HepG2 (cell line): ENCODE measurements around the gene ERBB4. TPM values are rescaled to one million over a fixed set of nuclear protein-coding genes. Genes with fewer than 3 reads are reported as not detected.

Source experiments
- ATAC-seq: fragments of 200-7000 bp; cut with Tn5 transposase; 3 replicates; pipeline ENCODE4 v1.9.1; 2020; ENCODE audit warnings: mild to moderate bottlenecking, moderate library complexity
- BruUV-seq: library from RNA; stranded (reverse); fragments of 400-500 nt; replicated peaks from 2 replicates; lab custom pipeline; 2021; lab: Mats Ljungman, UMichigan
- CTCF ChIA-PET: fragments of 300-600 bp; formaldehyde crosslinking; extraction: SDS; loops from one replicate; lab custom pipeline; 2021; ENCODE audit warnings: low total read pairs, inconsistent platforms, low intra/inter-chr PET ratio; lab: Yijun Ruan, JAX
- POLR2A ChIA-PET: fragments of 350-600 bp; sonication (Branson Sonifier 250); formaldehyde crosslinking; loops from one replicate; lab custom pipeline; 2020; ENCODE audit warnings: antibody characterized with exemption, inconsistent platforms; lab: Yijun Ruan, JAX
- DNase-seq: peaks from one replicate; pipeline ENCODE4 v3.0.0-alpha.2; 2015; ENCODE audit warnings: low spot score
- FAIRE-seq: peaks from 3 replicates; lab custom pipeline; 2011; peaks lifted over from hg19 to GRCh38; lab: Jason Lieb, UNC
- H2AFZ ChIP-seq: one replicate; pipeline ENCODE4 v1.6.1; 2011; ENCODE audit warnings: low read length, inconsistent platforms
- H3K27ac ChIP-seq: fragments of 300-600 bp; 3 replicates; pipeline ENCODE4 v1.8.0; 2011; ENCODE audit warnings: mixed run types, mild to moderate bottlenecking, mixed read lengths, low read length, inconsistent platforms; ENCODE audit not compliant: insufficient read depth; ENCODE audit errors: extremely low read length
- H3K27me3 ChIP-seq, 2 experiments: fragments of 200-600 bp in 1 of 2; 2 replicates in 1 of 2; 3 replicates in 1 of 2; pipeline versions ENCODE4 v1.6.0 to v1.8.0; 2011; ENCODE audit warnings: low read length in 2 of 2, mild to moderate bottlenecking in 2 of 2, moderate library complexity in 2 of 2, inconsistent platforms in 1 of 2; ENCODE audit not compliant: insufficient read depth in 2 of 2, control insufficient read depth in 1 of 2
- H3K36me3 ChIP-seq, 2 experiments: fragments of 200-600 bp in 1 of 2; replicated peaks in 1 of 2; 2 replicates in 1 of 2; 3 replicates in 1 of 2; pipeline versions ENCODE4 v1.5.1 to v1.8.0; 2011; ENCODE audit warnings: low read length in 2 of 2, inconsistent platforms in 1 of 2; ENCODE audit not compliant: insufficient read depth in 2 of 2, control insufficient read depth in 1 of 2
- H3K4me1 ChIP-seq: 2 replicates; pipeline ENCODE4 v1.5.1; 2012; ENCODE audit warnings: low read length, inconsistent platforms; ENCODE audit not compliant: insufficient read depth
- H3K4me2 ChIP-seq: 2 replicates; pipeline ENCODE4 v1.6.0; 2011; ENCODE audit warnings: low read depth, low read length, inconsistent platforms
- H3K4me3 ChIP-seq, 3 experiments: fragments of 200-600 bp in 1 of 3; sonication (generic), shearing (Covaris generic) in 1 of 3; replicated peaks in 1 of 3; 2 replicates each; pipeline ENCODE4 v1.5.1; 2011 to 2016; ENCODE audit warnings: low read length in 3 of 3, inconsistent platforms in 2 of 3, low read depth in 2 of 3, mild to moderate bottlenecking in 2 of 3, control low read depth in 1 of 3, mixed read lengths in 1 of 3; ENCODE audit not compliant: insufficient read depth in 1 of 3
- H3K79me2 ChIP-seq: one replicate; pipeline ENCODE4 v1.6.1; 2011; ENCODE audit warnings: low read length, inconsistent platforms; ENCODE audit not compliant: insufficient read depth
- H3K9ac ChIP-seq: 2 replicates; pipeline ENCODE4 v1.6.0; 2011; ENCODE audit warnings: mild to moderate bottlenecking, low read depth, low read length, inconsistent platforms; ENCODE audit not compliant: insufficient read depth
- H3K9me3 ChIP-seq: 2 replicates; pipeline ENCODE4 v1.5.1; 2012; ENCODE audit warnings: mild to moderate bottlenecking, low read length
- H4K20me1 ChIP-seq: 2 replicates; pipeline ENCODE4 v1.6.0; 2011; ENCODE audit warnings: inconsistent platforms, mild to moderate bottlenecking, low read length, moderate library complexity; ENCODE audit not compliant: insufficient read depth
- ATF7 ChIP-seq, 2 experiments: fragments of 450-650 bp in 1 of 2; sonication (generic) in 1 of 2; formaldehyde crosslinking in 1 of 2; IDR thresholded peaks; 2 replicates each; pipeline versions ENCODE4 v1.4.0 to v1.6.1; 2016 to 2020; ENCODE audit warnings: antibody characterized with exemption in 1 of 2, mild to moderate bottlenecking in 1 of 2, missing genetic modification reagents in 1 of 2
- CREB1 ChIP-seq, 2 experiments: fragments of 450-650 bp in 1 of 2; IDR thresholded peaks; 2 replicates each; pipeline ENCODE4 v1.6.1; 2016 to 2017; ENCODE audit warnings: control low read depth in 1 of 2, mild to moderate bottlenecking in 1 of 2, missing compliant biosample characterization in 1 of 2, missing genetic modification characterization in 1 of 2
- CTCF ChIP-seq: sonication (generic); formaldehyde crosslinking; IDR thresholded peaks from 2 replicates; pipeline ENCODE4 v1.5.0; 2020; ENCODE audit warnings: mild to moderate bottlenecking, missing genetic modification reagents, moderate library complexity
- ZNF292 ChIP-seq: sonication (generic); formaldehyde crosslinking; IDR thresholded peaks from 2 replicates; pipeline ENCODE4 v1.8.1; 2022; ENCODE audit warnings: mild to moderate bottlenecking, low read depth, missing genetic modification reagents, borderline replicate concordance
- WGBS: methylation state at CpG from one replicate; pipeline ENCODE4 v1.1.6; 2017; ENCODE audit warnings: low lambda C conversion rate; 5-methylcytosine and 5-hydroxymethylcytosine counted together
- in situ Hi-C: cut with HindIII; loops from 2 replicates; pipeline ENCODE4 v1.10.0; 2017; ENCODE audit warnings: low pct_unique_long_range_greater_than_20kb; ENCODE audit not compliant: extremely low pct_ligation_motif_present
- intact Hi-C: fragments of 100-400 bp; cut with micrococcal nuclease; formaldehyde crosslinking; loops from one replicate; pipeline ENCODE4 v1.10.0; 2022; ENCODE audit not compliant: unreplicated experiment
- polyA plus RNA-seq, 8 experiments: library from polyadenylated mRNA; depleted of rRNA in 3 of 8; stranded (reverse) in 7 of 8; unstranded in 1 of 8; fragments of >200 nt; fragmentation: Illumina TruSeq in 4 of 8; extraction: Trizol in 4 of 8; gene quantifications; 2 replicates each; pipeline versions ENCODE4 v1.2.1 to v1.2.3, GENCODE V29; 2011 to 2016; ENCODE audit warnings: low read depth in 4 of 8, missing spikeins in 1 of 8, mixed read lengths in 1 of 8; ENCODE audit not compliant: insufficient read depth in 1 of 8
- total RNA-seq, 5 experiments: library from RNA; depleted of rRNA; stranded (reverse); fragments of >200 nt; fragmentation: Illumina TruSeq; extraction: Trizol; gene quantifications; 2 replicates each; pipeline ENCODE4 v1.2.3, GENCODE V29; 2016; ENCODE audit warnings: low read depth in 1 of 5
- TF ChIP-seq, protein P1 (sequence below): fragments of 450-650 bp; IDR thresholded peaks from 2 replicates; pipeline ENCODE4 v1.6.1; 2016

ERBB4 gene
- total and polyA plus RNA-seq, 2 of the 13 experiments (the other 11 are each of a cell fraction or from before 2014, with no cell fraction given), result not detected

DNA sequence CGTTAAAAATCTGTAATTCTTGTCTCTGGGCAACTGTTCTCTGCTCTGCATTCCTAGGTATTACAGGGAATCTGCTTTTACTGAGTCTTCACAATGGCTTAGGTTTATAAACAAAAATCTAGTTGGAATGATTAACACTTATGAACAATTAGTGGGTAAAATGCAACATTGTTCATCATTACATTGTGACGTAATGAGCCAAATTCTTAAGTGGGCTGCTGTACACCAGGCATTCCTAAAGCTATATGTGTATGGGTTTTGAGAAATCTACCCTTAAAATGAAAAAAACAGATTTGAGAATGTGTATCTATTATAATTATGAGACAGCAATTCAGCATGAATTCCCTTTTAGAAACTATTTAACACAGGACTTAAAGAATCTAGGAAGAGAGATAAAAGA, 41.5 kb upstream of the ERBB4 start:
- Histone ChIP-seq H3K4me2 (no peak overlapping the region), H3K9ac (no peak overlapping the region), H3K9me3 (no peaks in the 10 kb centered on the region), H3K36me3 (no peaks in the 10 kb centered on the region), H3K79me2 (no peaks in the 10 kb centered on the region), H3K4me1 (no peaks in the 10 kb centered on the region), H2AFZ (no peak overlapping the region), H4K20me1 (no peaks in the 10 kb centered on the region), H3K4me3 (no peak overlapping the region), H3K27ac (no peak overlapping the region), H3K27me3 (no peaks in the 10 kb centered on the region)
- in situ Hi-C loops (no loop called here), intact Hi-C loops (no loop called here)
- no TSS peak for BruUV-seq
- FAIRE-seq (no peak), ATAC-seq (no peak), DNase-seq (no peak)
- TF ChIP-seq ZNF292 (no peak), ATF7 (IDR thresholded peaks at IDR 0.05) (peak; percentile 63), ATF7 (CRISPR knock-in tag; IDR thresholded peaks at IDR 0.05) (no peak), CTCF (CRISPR knock-in tag) (no peak), CREB1 (IDR thresholded peaks at IDR 0.05) (peak; percentile 75), CREB1 (CRISPR knock-in tag; IDR thresholded peaks at IDR 0.05) (no peak)
- TF ChIP-seq, protein P1, sequence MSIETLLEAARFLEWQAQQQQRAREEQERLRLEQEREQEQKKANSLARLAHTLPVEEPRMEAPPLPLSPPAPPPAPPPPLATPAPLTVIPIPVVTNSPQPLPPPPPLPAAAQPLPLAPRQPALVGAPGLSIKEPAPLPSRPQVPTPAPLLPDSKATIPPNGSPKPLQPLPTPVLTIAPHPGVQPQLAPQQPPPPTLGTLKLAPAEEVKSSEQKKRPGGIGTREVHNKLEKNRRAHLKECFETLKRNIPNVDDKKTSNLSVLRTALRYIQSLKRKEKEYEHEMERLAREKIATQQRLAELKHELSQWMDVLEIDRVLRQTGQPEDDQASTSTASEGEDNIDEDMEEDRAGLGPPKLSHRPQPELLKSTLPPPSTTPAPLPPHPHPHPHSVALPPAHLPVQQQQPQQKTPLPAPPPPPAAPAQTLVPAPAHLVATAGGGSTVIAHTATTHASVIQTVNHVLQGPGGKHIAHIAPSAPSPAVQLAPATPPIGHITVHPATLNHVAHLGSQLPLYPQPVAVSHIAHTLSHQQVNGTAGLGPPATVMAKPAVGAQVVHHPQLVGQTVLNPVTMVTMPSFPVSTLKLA, result no peak
- WGBS, result 2% methylated on average over 2 of the region's 2 CpGs
- CTCF ChIA-PET, result no interaction called here
- POLR2A ChIA-PET, result no interaction called here
